WERI-Rb-1 (cell line): ENCODE data around the gene PEPD.
"Not testable (repeated sequence)": the region's sequence is repeated elsewhere in the genome, so short reads cannot be mapped to it uniquely, and the experiment has no call there.

ENCODE experiments used
- DNase-seq: peaks from one replicate; pipeline ENCODE4 v3.0.0-alpha.2; 2020
- H3K27ac ChIP-seq: fragments of 250-450 bp; sonication (Bioruptor Pico); 2 replicates; pipeline ENCODE4 v1.5.1; 2020; ENCODE audit warnings: mild to moderate bottlenecking, moderate library complexity
- H3K27me3 ChIP-seq: fragments of 250-450 bp; sonication (Bioruptor Pico); 2 replicates; pipeline ENCODE4 v1.5.1; 2021; ENCODE audit warnings: mild to moderate bottlenecking, low read depth, moderate library complexity; ENCODE audit not compliant: insufficient read depth, severe bottlenecking
- H3K36me3 ChIP-seq: fragments of 250-450 bp; sonication (Bioruptor Pico); 2 replicates; pipeline ENCODE4 v1.5.1; 2020; ENCODE audit warnings: mild to moderate bottlenecking, moderate library complexity
- H3K4me3 ChIP-seq: 2 replicates; pipeline ENCODE4 v1.5.1; 2011; ENCODE audit warnings: low read depth, mild to moderate bottlenecking, control low read depth, low read length
- H3K9me3 ChIP-seq: fragments of 250-450 bp; sonication (Bioruptor Pico); 2 replicates; pipeline ENCODE4 v1.5.1; 2021; ENCODE audit warnings: mild to moderate bottlenecking, moderate library complexity; ENCODE audit not compliant: severe bottlenecking
- TF ChIP-seq, protein P1 (sequence below): IDR thresholded peaks from 2 replicates; pipeline ENCODE4 v1.5.1; 2011; ENCODE audit warnings: low read depth, mild to moderate bottlenecking, control low read depth, inconsistent platforms, low read length

Gene PEPD

DNA sequence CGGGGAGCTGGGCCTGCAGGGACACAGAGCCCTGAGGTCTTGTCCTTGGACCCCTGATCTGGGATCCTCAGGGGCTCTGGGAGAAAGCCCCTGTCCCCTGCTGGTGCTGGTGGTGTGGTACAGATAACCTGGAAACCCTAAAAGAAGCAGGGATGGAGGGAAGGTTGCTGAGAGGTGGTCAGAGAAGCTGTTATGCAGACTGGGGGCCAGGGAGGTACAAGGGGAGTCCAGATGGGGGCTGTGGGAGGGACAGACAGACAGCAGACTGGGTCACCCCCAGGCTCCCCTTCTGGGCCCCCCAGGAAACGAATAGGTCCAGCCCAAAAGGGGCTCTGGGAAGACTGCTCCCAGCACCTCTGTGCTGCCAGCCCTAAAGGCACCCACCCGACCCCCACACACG is 34.7 kb upstream of the PEPD start:
- no peaks in the 10 kb centered on the region for H3K36me3 ChIP-seq
- H3K27ac ChIP-seq: no peak overlapping the region
- no peaks in the 10 kb centered on the region for H3K9me3 ChIP-seq
- no peaks in the 10 kb centered on the region for H3K27me3 ChIP-seq
- H3K4me3 ChIP-seq: no peak overlapping the region
- TF ChIP-seq, protein P1, sequence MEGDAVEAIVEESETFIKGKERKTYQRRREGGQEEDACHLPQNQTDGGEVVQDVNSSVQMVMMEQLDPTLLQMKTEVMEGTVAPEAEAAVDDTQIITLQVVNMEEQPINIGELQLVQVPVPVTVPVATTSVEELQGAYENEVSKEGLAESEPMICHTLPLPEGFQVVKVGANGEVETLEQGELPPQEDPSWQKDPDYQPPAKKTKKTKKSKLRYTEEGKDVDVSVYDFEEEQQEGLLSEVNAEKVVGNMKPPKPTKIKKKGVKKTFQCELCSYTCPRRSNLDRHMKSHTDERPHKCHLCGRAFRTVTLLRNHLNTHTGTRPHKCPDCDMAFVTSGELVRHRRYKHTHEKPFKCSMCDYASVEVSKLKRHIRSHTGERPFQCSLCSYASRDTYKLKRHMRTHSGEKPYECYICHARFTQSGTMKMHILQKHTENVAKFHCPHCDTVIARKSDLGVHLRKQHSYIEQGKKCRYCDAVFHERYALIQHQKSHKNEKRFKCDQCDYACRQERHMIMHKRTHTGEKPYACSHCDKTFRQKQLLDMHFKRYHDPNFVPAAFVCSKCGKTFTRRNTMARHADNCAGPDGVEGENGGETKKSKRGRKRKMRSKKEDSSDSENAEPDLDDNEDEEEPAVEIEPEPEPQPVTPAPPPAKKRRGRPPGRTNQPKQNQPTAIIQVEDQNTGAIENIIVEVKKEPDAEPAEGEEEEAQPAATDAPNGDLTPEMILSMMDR: no peak
- DNase-seq: no peak

DNA sequence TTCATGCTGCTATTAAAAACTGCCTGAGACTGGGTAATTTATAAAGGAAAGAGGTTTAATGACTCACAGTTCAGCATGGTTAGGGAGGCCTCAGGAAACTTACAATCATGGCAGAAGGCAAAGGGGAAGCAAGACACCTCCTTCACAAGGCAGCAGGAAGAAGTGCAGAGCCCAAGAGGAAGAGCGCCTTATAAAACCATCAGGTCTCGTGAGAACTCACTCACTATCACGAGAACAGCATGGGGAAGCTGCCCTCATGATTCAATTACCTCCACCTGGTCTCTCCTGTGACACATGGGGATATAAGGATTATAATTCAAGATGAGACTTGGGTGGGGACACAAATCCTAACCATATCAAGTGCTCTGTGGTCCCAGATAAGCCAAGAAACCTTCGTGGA is 34.1 kb upstream of the PEPD start:
- not testable (repeated sequence) for H3K27ac ChIP-seq, H3K27me3 ChIP-seq, H3K9me3 ChIP-seq, DNase-seq, H3K4me3 ChIP-seq, H3K36me3 ChIP-seq

DNA sequence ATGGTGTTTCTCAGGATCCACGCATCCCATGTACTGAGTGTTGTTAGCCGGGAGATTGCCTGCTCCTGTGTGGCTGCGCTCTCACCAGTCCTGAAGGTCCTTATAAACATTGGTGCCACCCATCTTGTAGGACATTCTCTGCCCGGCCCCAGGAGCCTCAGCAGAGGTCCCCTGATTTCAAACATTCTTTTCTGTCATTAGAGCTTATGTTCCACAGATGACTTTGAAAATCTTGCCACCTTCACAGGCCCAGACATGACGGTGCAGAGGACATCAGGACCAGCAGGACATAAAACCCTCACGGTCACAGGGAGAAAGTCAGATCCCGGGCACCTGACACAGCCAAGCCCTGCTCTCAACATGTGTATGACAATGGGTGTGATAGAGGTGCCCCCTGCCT is 33.2 kb upstream of the PEPD start:
- H3K4me3 ChIP-seq: no peak overlapping the region
- H3K36me3 ChIP-seq: no peaks in the 10 kb centered on the region
- H3K9me3 ChIP-seq: no peaks in the 10 kb centered on the region
- TF ChIP-seq, protein P1: no peak
- no peak for DNase-seq
- no peaks in the 10 kb centered on the region for H3K27me3 ChIP-seq
- H3K27ac ChIP-seq: no peak overlapping the region

DNA sequence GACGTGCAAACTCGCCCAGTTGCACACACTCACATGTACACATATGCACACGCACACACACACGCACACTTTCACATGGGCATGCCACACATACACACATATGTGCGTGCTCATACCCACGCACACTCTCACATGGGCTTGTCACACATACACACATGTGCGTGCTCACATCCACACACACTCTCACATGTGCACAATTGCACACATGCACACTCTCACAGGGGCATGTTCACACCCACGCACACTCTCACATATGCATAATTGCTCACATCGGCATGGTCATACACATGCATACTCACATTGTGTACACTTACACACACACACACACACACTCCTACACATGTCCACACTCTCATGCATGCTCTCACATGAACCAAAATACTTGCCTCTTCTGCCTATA is 32.8 kb upstream of the PEPD start:
- no peaks in the 10 kb centered on the region for H3K36me3 ChIP-seq
- no peak overlapping the region for H3K27ac ChIP-seq
- TF ChIP-seq, protein P1: no peak
- H3K27me3 ChIP-seq: no peaks in the 10 kb centered on the region
- no peaks in the 10 kb centered on the region for H3K9me3 ChIP-seq
- no peak overlapping the region for H3K4me3 ChIP-seq
- DNase-seq: no peak

DNA sequence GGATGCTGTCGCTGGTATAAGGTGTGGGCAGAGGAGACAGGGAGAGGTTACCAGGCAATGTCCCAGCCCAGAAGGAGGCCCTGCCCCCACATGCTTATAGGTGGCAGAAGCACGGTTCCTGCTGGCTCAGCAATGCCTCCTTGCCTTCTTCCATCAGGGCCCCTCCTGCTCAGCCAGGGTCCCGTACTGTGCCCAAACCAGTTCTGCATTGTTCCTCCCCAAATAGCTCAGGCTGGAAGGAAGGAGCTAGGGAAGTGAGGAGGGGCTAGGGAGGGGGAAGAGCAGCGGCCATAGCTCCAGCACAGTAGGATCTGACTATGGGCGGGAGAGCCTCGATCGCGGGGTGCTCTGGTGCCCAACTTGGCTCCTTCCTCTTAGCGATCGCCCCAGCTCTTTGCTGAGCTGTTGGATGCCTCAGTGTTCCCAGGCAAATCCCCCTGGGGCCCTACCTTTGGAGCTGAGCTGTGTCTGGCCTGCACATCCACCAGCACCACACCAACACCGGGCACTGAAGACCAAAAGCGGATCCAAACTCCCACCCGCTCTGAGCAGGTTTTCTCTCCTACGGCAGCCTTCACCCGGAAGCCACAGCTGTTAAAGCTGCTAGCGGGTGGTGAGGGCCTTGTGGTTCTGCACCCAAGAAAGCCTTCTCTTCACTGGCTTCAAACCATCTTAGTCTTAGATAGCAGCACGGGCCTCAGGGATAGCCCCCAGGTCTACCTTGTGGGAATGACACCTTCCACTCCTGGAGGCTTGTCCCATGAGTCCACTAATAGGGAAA is 32.1 kb upstream of the PEPD start:
- Histone ChIP-seq H3K27ac (no peak overlapping the region), H3K27me3 (no peaks in the 10 kb centered on the region), H3K9me3 (no peaks in the 10 kb centered on the region), H3K4me3 (no peak overlapping the region), H3K36me3 (no peaks in the 10 kb centered on the region)
- no peak for DNase-seq
- TF ChIP-seq, protein P1: no peak

DNA sequence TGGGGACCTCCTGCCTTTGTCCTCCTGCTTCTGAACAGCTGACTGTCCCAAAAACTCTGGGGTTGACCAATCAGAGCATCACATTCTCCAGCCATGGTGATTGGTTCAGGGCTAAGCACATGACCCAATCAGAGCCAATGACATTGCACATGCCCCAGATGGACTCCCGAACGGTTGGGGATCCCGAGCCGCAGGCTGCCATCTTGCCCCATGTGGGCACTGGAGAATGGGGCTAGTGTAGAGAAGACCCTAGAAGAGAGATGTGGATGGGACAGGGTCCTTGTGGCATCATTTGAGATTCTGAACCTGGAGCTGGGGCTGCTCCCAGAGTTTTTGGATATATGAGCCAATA is 31.3 kb upstream of the PEPD start:
- no peaks in the 10 kb centered on the region for H3K9me3 ChIP-seq
- H3K27ac ChIP-seq: no peak overlapping the region
- H3K4me3 ChIP-seq: no peak overlapping the region
- H3K27me3 ChIP-seq: no peaks in the 10 kb centered on the region
- TF ChIP-seq, protein P1: no peak
- no peaks in the 10 kb centered on the region for H3K36me3 ChIP-seq
- DNase-seq: no peak
